H1 (cell line): ENCODE results near the gene GLIS2. TPM values are rescaled to one million over a fixed set of nuclear protein-coding genes. Genes with fewer than 3 reads are reported as not detected.

ENCODE experiments used
- CTCF ChIA-PET: fragments of 300-600 bp; sonication (Branson Sonifier 250); formaldehyde crosslinking; loops from one replicate; lab custom pipeline; 2021; ENCODE audit not compliant: partially characterized antibody; lab: Charles Lee
- POLR2A ChIA-PET: fragments of 300-600 bp; sonication (Branson Sonifier 250); formaldehyde crosslinking; loops from one replicate; lab custom pipeline; 2021; ENCODE audit warnings: inconsistent platforms; ENCODE audit not compliant: partially characterized antibody; lab: Charles Lee
- DNase-seq, 2 experiments: peaks; one replicate each; pipeline versions ENCODE4 v3.0.0 to v3.0.0-alpha.2; 2010 to 2022; ENCODE audit warnings: low spot score in 2 of 2, low read depth in 1 of 2, mixed read lengths in 1 of 2
- FAIRE-seq: peaks from 2 replicates; lab custom pipeline; 2011; peaks lifted over from hg19 to GRCh38; lab: Jason Lieb, UNC
- H2AFZ ChIP-seq: 2 replicates; pipeline ENCODE4 v1.8.1; 2012; ENCODE audit warnings: low read length, inconsistent platforms
- H2AK5ac ChIP-seq: 2 replicates; pipeline ENCODE4 v1.6.1; 2013; ENCODE audit warnings: low read depth, low read length
- H2BK120ac ChIP-seq: replicated peaks from 2 replicates; pipeline ENCODE3; 2013; ENCODE audit warnings: low read depth, low read length, inconsistent platforms
- H2BK12ac ChIP-seq: 2 replicates; pipeline ENCODE4 v1.6.1; 2013; ENCODE audit warnings: low read depth, low read length
- H2BK15ac ChIP-seq: 2 replicates; pipeline ENCODE4 v1.6.1; 2013; ENCODE audit warnings: low read length
- H2BK20ac ChIP-seq: 2 replicates; pipeline ENCODE4 v1.6.1; 2013; ENCODE audit warnings: low read length
- H2BK5ac ChIP-seq: 2 replicates; pipeline ENCODE4 v1.6.1; 2013; ENCODE audit warnings: low read depth, low read length
- H3K14ac ChIP-seq: 2 replicates; pipeline ENCODE4 v1.6.1; 2013; ENCODE audit warnings: inconsistent platforms; ENCODE audit not compliant: insufficient read length
- H3K18ac ChIP-seq: 2 replicates; pipeline ENCODE4 v1.6.1; 2013; ENCODE audit warnings: low read length; ENCODE audit errors: extremely low read depth
- H3K23ac ChIP-seq: 2 replicates; pipeline ENCODE4 v1.6.1; 2013; ENCODE audit warnings: inconsistent platforms; ENCODE audit not compliant: insufficient read length
- H3K23me2 ChIP-seq: 2 replicates; pipeline ENCODE4 v1.6.1; 2013; ENCODE audit warnings: low read depth, low read length
- H3K27ac ChIP-seq: 2 replicates; pipeline ENCODE4 v1.6.1; 2011; ENCODE audit warnings: low read depth, low read length, inconsistent platforms
- H3K27me3 ChIP-seq, 4 experiments: replicated peaks in 1 of 4; 1 replicate in 1 of 4; 2 replicates in 3 of 4; pipeline versions ENCODE4 v1.6.1 to v1.8.1; 2011 to 2013; ENCODE audit warnings: low read length in 3 of 4, mild to moderate bottlenecking in 3 of 4, inconsistent platforms in 2 of 4, mixed read lengths in 2 of 4, moderate library complexity in 1 of 4; ENCODE audit not compliant: control insufficient read depth in 3 of 4, insufficient read depth in 3 of 4; ENCODE audit errors: extremely low read depth in 1 of 4
- H3K36me3 ChIP-seq, 4 experiments: 2 replicates each; pipeline versions ENCODE4 v1.6.1 to v1.8.1; 2011 to 2013; ENCODE audit warnings: mild to moderate bottlenecking in 4 of 4, low read length in 3 of 4, moderate library complexity in 2 of 4, control low read depth in 1 of 4, inconsistent platforms in 1 of 4; ENCODE audit not compliant: insufficient read depth in 4 of 4, control insufficient read depth in 2 of 4
- H3K4ac ChIP-seq: replicated peaks from 2 replicates; pipeline ENCODE3; 2013; ENCODE audit warnings: low read length, low read depth, mixed read lengths, inconsistent platforms; ENCODE audit not compliant: insufficient read length
- H3K4me1 ChIP-seq, 4 experiments: replicated peaks in 1 of 4; 1 replicate in 1 of 4; 2 replicates in 3 of 4; pipeline versions ENCODE4 v1.6.1 to v1.8.1; 2011 to 2013; ENCODE audit warnings: low read length in 3 of 4, inconsistent platforms in 2 of 4, mixed read lengths in 1 of 4; ENCODE audit not compliant: insufficient read depth in 4 of 4, control insufficient read depth in 3 of 4
- H3K4me2 ChIP-seq, 2 experiments: 2 replicates each; pipeline versions ENCODE4 v1.6.1 to v1.8.1; 2011 to 2013; ENCODE audit warnings: low read depth in 2 of 2, low read length in 2 of 2, control low read depth in 1 of 2, inconsistent platforms in 1 of 2, mild to moderate bottlenecking in 1 of 2; ENCODE audit not compliant: insufficient read depth in 1 of 2
- H3K4me3 ChIP-seq, 4 experiments: fragments of 200-600, 300-600 bp in 1 of 4; sonication (generic), shearing (Covaris generic), sonication (Bioruptor Twin) in 1 of 4; 2 replicates each; pipeline versions ENCODE4 v1.5.1 to v1.8.1; 2011 to 2016; ENCODE audit warnings: low read length in 4 of 4, low read depth in 3 of 4, control low read depth in 2 of 4, inconsistent platforms in 2 of 4, mild to moderate bottlenecking in 2 of 4, mixed read lengths in 1 of 4, moderate library complexity in 1 of 4; ENCODE audit not compliant: insufficient read depth in 2 of 4; ENCODE audit errors: extremely low read depth in 1 of 4
- H3K56ac ChIP-seq: replicated peaks from 2 replicates; pipeline ENCODE3; 2013; ENCODE audit warnings: low read depth, mild to moderate bottlenecking, mixed read lengths, low read length, inconsistent platforms; ENCODE audit not compliant: insufficient read length
- H3K79me1 ChIP-seq: 2 replicates; pipeline ENCODE4 v1.6.1; 2013; ENCODE audit warnings: low read depth, low read length, control low read depth
- H3K79me2 ChIP-seq, 2 experiments: 2 replicates each; pipeline versions ENCODE4 v1.6.1 to v1.8.1; 2012 to 2013; ENCODE audit warnings: low read length in 2 of 2, mild to moderate bottlenecking in 2 of 2, inconsistent platforms in 1 of 2; ENCODE audit not compliant: insufficient read depth in 2 of 2, control insufficient read depth in 1 of 2
- H3K9ac ChIP-seq, 4 experiments: replicated peaks in 1 of 4; 1 replicate in 1 of 4; 2 replicates in 3 of 4; pipeline versions ENCODE4 v1.6.1 to v1.8.1; 2011 to 2013; ENCODE audit warnings: low read depth in 3 of 4, low read length in 3 of 4, control low read depth in 2 of 4, mild to moderate bottlenecking in 2 of 4, moderate library complexity in 2 of 4, inconsistent platforms in 1 of 4; ENCODE audit errors: extremely low read depth in 1 of 4
- H3K9me3 ChIP-seq, 2 experiments: 2 replicates each; pipeline versions ENCODE4 v1.6.1 to v1.8.1; 2012 to 2013; ENCODE audit warnings: mild to moderate bottlenecking in 2 of 2, moderate library complexity in 2 of 2, control low read depth in 1 of 2, inconsistent platforms in 1 of 2, low read depth in 1 of 2, low read length in 1 of 2, mixed read lengths in 1 of 2; ENCODE audit not compliant: insufficient read depth in 2 of 2
- H4K20me1 ChIP-seq, 2 experiments: replicated peaks in 1 of 2; 2 replicates each; pipeline versions ENCODE3 to v1.8.1; 2011 to 2013; ENCODE audit warnings: inconsistent platforms in 2 of 2, low read length in 2 of 2, mild to moderate bottlenecking in 1 of 2; ENCODE audit not compliant: insufficient read depth in 2 of 2, control insufficient read depth in 1 of 2
- H4K5ac ChIP-seq: 2 replicates; pipeline ENCODE4 v1.6.1; 2013; ENCODE audit warnings: low read length, low read depth, mixed read lengths, inconsistent platforms; ENCODE audit not compliant: insufficient read length
- H4K8ac ChIP-seq: 2 replicates; pipeline ENCODE4 v1.8.0; 2013; ENCODE audit warnings: mild to moderate bottlenecking, moderate library complexity, low read length, inconsistent platforms; ENCODE audit not compliant: insufficient read depth; ENCODE audit errors: extremely low read depth
- H4K91ac ChIP-seq: replicated peaks from 2 replicates; pipeline ENCODE3; 2013; ENCODE audit warnings: low read length, mixed read lengths, inconsistent platforms; ENCODE audit not compliant: insufficient read length
- CBX8 ChIP-seq: fragments of 300-800, 300-1000 bp; sonication (generic); IDR thresholded peaks from 2 replicates; pipeline ENCODE4 v1.7.1; 2016; ENCODE audit warnings: low read depth, low read length, borderline replicate concordance
- EZH2 ChIP-seq: fragments of 200-600 bp; sonication (generic); IDR thresholded peaks from 2 replicates; pipeline ENCODE4 v1.7.1; 2012; ENCODE audit warnings: low read depth, mild to moderate bottlenecking, moderate library complexity, low read length, inconsistent platforms; ENCODE audit not compliant: severe bottlenecking
- KDM1A ChIP-seq: fragments of 200-600, 300-600 bp; sonication (generic); IDR thresholded peaks from 2 replicates; pipeline ENCODE4 v1.7.1; 2016; ENCODE audit warnings: mild to moderate bottlenecking, low read length, borderline replicate concordance
- RFX5 ChIP-seq: IDR thresholded peaks from 2 replicates; pipeline ENCODE4 v1.6.1; 2011; ENCODE audit warnings: low read depth, low read length, improper control_type of control experiment, borderline replicate concordance
- RNF2 ChIP-seq: fragments of 200-900, 300-1000 bp; sonication (generic); IDR thresholded peaks from 2 replicates; pipeline ENCODE4 v1.7.1; 2016; ENCODE audit warnings: borderline replicate concordance, low read depth, mild to moderate bottlenecking, antibody characterized with exemption, low read length; ENCODE audit not compliant: poor library complexity, severe bottlenecking; ENCODE audit errors: missing control alignments
- SIN3A ChIP-seq, 2 experiments: IDR thresholded peaks in 1 of 2; conservative IDR thresholded peaks in 1 of 2; 2 replicates each; pipeline ENCODE4 v1.6.1; 2011 to 2012; ENCODE audit warnings: low read length in 2 of 2, improper control_type of control experiment in 1 of 2, low read depth in 1 of 2, mild to moderate bottlenecking in 1 of 2
- SP2 ChIP-seq: IDR thresholded peaks from 2 replicates; pipeline ENCODE4 v1.6.1; 2012; ENCODE audit warnings: mild to moderate bottlenecking, low read length, inconsistent platforms
- SP4 ChIP-seq: IDR thresholded peaks from 2 replicates; pipeline ENCODE4 v1.6.1; 2012; ENCODE audit warnings: low read length, inconsistent platforms
- WGBS, 2 experiments: shearing (Covaris generic) in 1 of 2; methylation state at CpG; one replicate each; pipeline versions ENCODE4 v1.1.6 to v1.1.7; 2013 to 2015; ENCODE audit warnings: low lambda C conversion rate in 2 of 2, mixed read lengths in 2 of 2, inconsistent platforms in 1 of 2, low coverage in 1 of 2, missing lambda C conversion rate in 1 of 2; ENCODE audit not compliant: insufficient replicate concordance in 2 of 2, insufficient coverage in 1 of 2, insufficient read length in 1 of 2; ENCODE audit errors: extremely low coverage in 1 of 2, missing lambda C conversion rate in 1 of 2; 5-methylcytosine and 5-hydroxymethylcytosine counted together
- polyA plus RNA-seq, 7 experiments: library from polyadenylated mRNA; depleted of rRNA in 3 of 7; stranded (reverse) in 5 of 7; unstranded in 2 of 7; fragments of >200 nt in 5 of 7; fragments of 200-250 nt in 2 of 7; gene quantifications; 1 replicate in 5 of 7; 2 replicates in 1 of 7; 4 replicates in 1 of 7; pipeline versions ENCODE4 v1.2.1 to v1.2.3, GENCODE V29; 2011 to 2013; ENCODE audit warnings: missing spikeins in 2 of 7, mixed read lengths in 2 of 7
- total RNA-seq: library from RNA; stranded (reverse); fragmentation: NEBNext Ultra II Directional; extraction: Animal tissue kit (Norgen Biotek cat#: 25700); gene quantifications from 2 replicates; pipeline ENCODE4 v1.2.1, GENCODE V29; 2021

GLIS2 gene
- total and polyA plus RNA-seq, 2 of the 8 experiments (the other 6 are each of a cell fraction or from before 2014, with no cell fraction given) = 4.3 to 17.4 TPM

- FAIRE-seq (no peak), DNase-seq (no peak)
- H2BK120ac ChIP-seq = no peak overlapping the region
- no peak overlapping the region for H2AK5ac ChIP-seq
- H4K5ac ChIP-seq = no peak overlapping the region
- H2AFZ ChIP-seq = no peak overlapping the region
- 82% methylated on average over 11 of the region's 13 CpGs; no CpG with 5 or more reads in 1 of the 2 experiments for WGBS, 2 experiments
- H3K4me3 ChIP-seq = no peak overlapping the region
- no peak overlapping the region for H3K18ac ChIP-seq
- no peaks in the 10 kb centered on the region for H3K36me3 ChIP-seq
- CTCF ChIA-PET = interaction anchor here (1.0 to 14.0 kb wide), 9 partner anchors 8 to 104 kb away, joined by 3 to 425 read pairs (median 5); no protein-coding TSS in a partner anchor
- H3K79me1 ChIP-seq = no peaks in the 10 kb centered on the region
- no peak overlapping the region for H2BK5ac ChIP-seq
- no peaks in the 10 kb centered on the region for H3K9me3 ChIP-seq
- no peak overlapping the region for H2BK12ac ChIP-seq
- no peaks in the 10 kb centered on the region for H3K79me2 ChIP-seq
- H3K4me2 ChIP-seq = no peak overlapping the region
- no peak overlapping the region for H2BK20ac ChIP-seq
- H3K4me1 ChIP-seq = no peaks in the 10 kb centered on the region; a peak in 1 of 7 replicates
- H4K91ac ChIP-seq = no peak overlapping the region
- no peak overlapping the region for H2BK15ac ChIP-seq
- H3K27me3 ChIP-seq = peaks cover 0 to 3% (median 0%) of the 10 kb centered on the region in 4 experiments; a peak in 2 of 7 replicates
- no peak overlapping the region; the same call in 1 of the 2 replicates for H3K27ac ChIP-seq
- TF ChIP-seq SP4 = no peak
- no peak for TF ChIP-seq CBX8
- no peak for TF ChIP-seq RFX5
- TF ChIP-seq KDM1A = no peak
- no peak for TF ChIP-seq RNF2
- no peak for TF ChIP-seq SIN3A (conservative IDR thresholded peaks at IDR 0.05 in 1 of 2, IDR thresholded peaks at IDR 0.05 in 1 of 2; ENCODE audit: low read depth in 1 of 2, low read length in 2 of 2)
- TF ChIP-seq SP2 = no peak
- TF ChIP-seq EZH2 = no peak
- peaks cover 0 to 6% of the 10 kb centered on the region in 2 experiments for H4K20me1 ChIP-seq
- no peak overlapping the region for H3K9ac ChIP-seq
- POLR2A ChIA-PET = interaction anchor here (0.7 to 2.4 kb wide), 6 partner anchors 8 to 115 kb away, joined by 3 to 22 read pairs (median 5); no protein-coding TSS in a partner anchor
- no peak overlapping the region for H3K14ac ChIP-seq
- H3K23ac ChIP-seq = no peak overlapping the region
- H3K56ac ChIP-seq = no peak overlapping the region
- no peak overlapping the region for H4K8ac ChIP-seq
- H3K23me2 ChIP-seq = no peaks in the 10 kb centered on the region
- H3K4ac ChIP-seq = no peak overlapping the region
These were observed 50.1 kb downstream of the GLIS2 start for GRCh38 chr16:4366016-4366415.
